Measurements from ENCODE around the gene MYBL2. TPM values are rescaled to one million over a fixed set of nuclear protein-coding genes. Genes with fewer than 3 reads are reported as not detected.

MYBL2 gene
- total and polyA plus RNA-seq, 8 donors: 4.7 to 14.5 (median 5.7) TPM

- 73 to 86% methylated on average over 1 of the region's 1 CpG for WGBS, 2 donors
- Histone ChIP-seq H3K4me3 (no peak overlapping the region), H3K9me3 (no peaks in the 10 kb centered on the region), H3K27ac (no peak overlapping the region), H3K4me1 (no peaks in the 10 kb centered on the region), H3K27me3 (no peaks in the 10 kb centered on the region), H3K36me3 (no peaks in the 10 kb centered on the region)
- DNase-seq (no peak), ATAC-seq (no peak), FAIRE-seq (no peak)
- TF ChIP-seq CTCF (IDR thresholded peaks at IDR 0.05): no peak
- intact Hi-C loops (cut with DNase I): no loop called here
Measured at GRCh38 chr20:43720007-43720406, 53.1 kb downstream of the MYBL2 start.

- intact Hi-C loops (cut with DNase I): no loop called here
- no peak for TF ChIP-seq CTCF (IDR thresholded peaks at IDR 0.05)
- Histone ChIP-seq H3K4me1 (no peaks in the 10 kb centered on the region), H3K9me3 (no peaks in the 10 kb centered on the region), H3K27ac (no peak overlapping the region), H3K4me3 (no peak overlapping the region), H3K27me3 (no peaks in the 10 kb centered on the region), H3K36me3 (no peaks in the 10 kb centered on the region)
- DNase-seq: no peak
- WGBS, 2 donors: 0 to 17% methylated on average over 2 of the region's 2 CpGs
- FAIRE-seq: no peak
- no peak for ATAC-seq
Measured at GRCh38 chr20:43721097-43721428, 54.1 kb downstream of the MYBL2 start.

- DNase-seq (no peak), FAIRE-seq (no peak), ATAC-seq (peak in 3 of 4 donors; percentile 42 to 59 (median 55))
- H3K9me3 ChIP-seq: no peaks in the 10 kb centered on the region
- no peak overlapping the region for H3K27ac ChIP-seq
- intact Hi-C loops (cut with DNase I): no loop called here
- H3K36me3 ChIP-seq: no peaks in the 10 kb centered on the region
- H3K4me3 ChIP-seq: no peak overlapping the region
- no peaks in the 10 kb centered on the region for H3K4me1 ChIP-seq
- no peak for TF ChIP-seq CTCF (IDR thresholded peaks at IDR 0.05)
- 41 to 49% methylated on average over 14 to 15 of the region's 15 CpGs for WGBS, 2 donors
- H3K27me3 ChIP-seq: no peaks in the 10 kb centered on the region
Measured at GRCh38 chr20:43721429-43722152, 54.7 kb downstream of the MYBL2 start.

- no peak for ATAC-seq
- Histone ChIP-seq H3K4me1 (no peaks in the 10 kb centered on the region), H3K27me3 (no peaks in the 10 kb centered on the region), H3K27ac (no peak overlapping the region), H3K4me3 (no peak overlapping the region), H3K9me3 (no peaks in the 10 kb centered on the region), H3K36me3 (no peaks in the 10 kb centered on the region)
- intact Hi-C loops (cut with DNase I): no loop called here
- FAIRE-seq: no peak
- WGBS, 2 donors: 39% methylated on average over 8 of the region's 8 CpGs
- TF ChIP-seq CTCF (IDR thresholded peaks at IDR 0.05): no peak
- no peak for DNase-seq
Measured at GRCh38 chr20:43722153-43722505, 55.2 kb downstream of the MYBL2 start.

- H3K4me1 ChIP-seq: no peaks in the 10 kb centered on the region
- no peaks in the 10 kb centered on the region for H3K27me3 ChIP-seq
- 61 to 69% methylated on average over 4 of the region's 4 CpGs for WGBS, 2 donors
- intact Hi-C loops (cut with DNase I): no loop called here
- no peak overlapping the region for H3K4me3 ChIP-seq
- ATAC-seq (no peak), DNase-seq (no peak), FAIRE-seq (no peak)
- TF ChIP-seq CTCF (IDR thresholded peaks at IDR 0.05): no peak
- no peaks in the 10 kb centered on the region for H3K9me3 ChIP-seq
- no peak overlapping the region for H3K27ac ChIP-seq
- no peaks in the 10 kb centered on the region for H3K36me3 ChIP-seq
Measured at GRCh38 chr20:43723186-43723585, 56.3 kb downstream of the MYBL2 start.
